ENCODE measurements around the gene B9D1. TPM values are rescaled to one million over a fixed set of nuclear protein-coding genes. Genes with fewer than 3 reads are reported as not detected.
"Not testable (repeated sequence)": the region's sequence is repeated elsewhere in the genome, so short reads cannot be mapped to it uniquely, and the experiment has no call there.

Gene B9D1
- total RNA-seq, 1 donor = 21.0 TPM

- H3K9me3 ChIP-seq (ENCODE audit: low read depth, low read length) = no peaks in the 10 kb centered on the region
- H2AFZ ChIP-seq (ENCODE audit: low read length) = no peak overlapping the region
- no peak for TF ChIP-seq CTCF (IDR thresholded peaks at IDR 0.05; ENCODE audit: extremely low read depth, low read depth, low read length)
- H3K4me3 ChIP-seq (ENCODE audit: insufficient read depth, low read length) = no peak overlapping the region
- H3K79me2 ChIP-seq (ENCODE audit: insufficient read depth, low read length) = no peaks in the 10 kb centered on the region
- peaks cover 5% of the 10 kb centered on the region for H3K36me3 ChIP-seq (ENCODE audit: insufficient read depth, low read length)
- H3K4me2 ChIP-seq (ENCODE audit: insufficient read depth, low read length) = no peak overlapping the region
- H3K27me3 ChIP-seq (ENCODE audit: insufficient read depth, low read length) = no peaks in the 10 kb centered on the region
- no peak for DNase-seq (ENCODE audit: insufficient read length, low spot score, missing footprints)
- peaks cover 15% of the 10 kb centered on the region for H3K4me1 ChIP-seq (ENCODE audit: insufficient read depth, low read length)
- H4K20me1 ChIP-seq (ENCODE audit: insufficient read depth, low read length) = no peaks in the 10 kb centered on the region
- H3K27ac ChIP-seq (ENCODE audit: low read depth, low read length) = no peak overlapping the region
Observed at GRCh38 chr17:19354748-19355147, 7.8 kb downstream of the B9D1 start.

- not testable (repeated sequence) for H3K27ac ChIP-seq (ENCODE audit: low read depth, low read length); H2AFZ ChIP-seq (ENCODE audit: low read length); H3K9me3 ChIP-seq (ENCODE audit: low read depth, low read length); H3K4me2 ChIP-seq (ENCODE audit: insufficient read depth, low read length); H4K20me1 ChIP-seq (ENCODE audit: insufficient read depth, low read length); DNase-seq (ENCODE audit: insufficient read length, low spot score, missing footprints); H3K4me3 ChIP-seq (ENCODE audit: insufficient read depth, low read length); H3K36me3 ChIP-seq (ENCODE audit: insufficient read depth, low read length); H3K79me2 ChIP-seq (ENCODE audit: insufficient read depth, low read length); H3K27me3 ChIP-seq (ENCODE audit: insufficient read depth, low read length)
- peaks cover 15% of the 10 kb centered on the region for H3K4me1 ChIP-seq (ENCODE audit: insufficient read depth, low read length)
Observed at GRCh38 chr17:19353401-19353800, 9.1 kb downstream of the B9D1 start.

GRCh38 chr17:19348806-19349205 is 13.7 kb downstream of the B9D1 start:
- Histone ChIP-seq H3K79me2 (ENCODE audit: insufficient read depth, low read length) (no peaks in the 10 kb centered on the region), H3K27ac (ENCODE audit: low read depth, low read length) (no peak overlapping the region), H4K20me1 (ENCODE audit: insufficient read depth, low read length) (no peaks in the 10 kb centered on the region), H3K36me3 (ENCODE audit: insufficient read depth, low read length) (no peaks in the 10 kb centered on the region), H2AFZ (ENCODE audit: low read length) (no peak overlapping the region), H3K4me3 (ENCODE audit: insufficient read depth, low read length) (no peak overlapping the region), H3K27me3 (ENCODE audit: insufficient read depth, low read length) (no peaks in the 10 kb centered on the region), H3K9me3 (ENCODE audit: low read depth, low read length) (no peaks in the 10 kb centered on the region), H3K4me1 (ENCODE audit: insufficient read depth, low read length) (peaks cover 24% of the 10 kb centered on the region), H3K4me2 (ENCODE audit: insufficient read depth, low read length) (no peak overlapping the region)
- no peak for TF ChIP-seq CTCF (IDR thresholded peaks at IDR 0.05; ENCODE audit: extremely low read depth, low read depth, low read length)
- peak; percentile 71 for DNase-seq (ENCODE audit: insufficient read length, low spot score, missing footprints)

GRCh38 chr17:19348081-19348650 is 14.4 kb downstream of the B9D1 start:
- no peaks in the 10 kb centered on the region for H3K27me3 ChIP-seq (ENCODE audit: insufficient read depth, low read length)
- H3K9me3 ChIP-seq (ENCODE audit: low read depth, low read length) = no peaks in the 10 kb centered on the region
- no peaks in the 10 kb centered on the region for H4K20me1 ChIP-seq (ENCODE audit: insufficient read depth, low read length)
- no peak for DNase-seq (ENCODE audit: insufficient read length, low spot score, missing footprints)
- TF ChIP-seq CTCF (IDR thresholded peaks at IDR 0.05; ENCODE audit: extremely low read depth, low read depth, low read length) = no peak
- no peak overlapping the region for H2AFZ ChIP-seq (ENCODE audit: low read length)
- H3K79me2 ChIP-seq (ENCODE audit: insufficient read depth, low read length) = no peaks in the 10 kb centered on the region
- H3K36me3 ChIP-seq (ENCODE audit: insufficient read depth, low read length) = no peaks in the 10 kb centered on the region
- H3K27ac ChIP-seq (ENCODE audit: low read depth, low read length) = no peak overlapping the region
- peaks cover 21% of the 10 kb centered on the region for H3K4me1 ChIP-seq (ENCODE audit: insufficient read depth, low read length)
- no peak overlapping the region for H3K4me3 ChIP-seq (ENCODE audit: insufficient read depth, low read length)
- H3K4me2 ChIP-seq (ENCODE audit: insufficient read depth, low read length) = no peak overlapping the region
